A673 (cell line): ENCODE data around the gene PDE6B. TPM values are rescaled to one million over a fixed set of nuclear protein-coding genes. Genes with fewer than 3 reads are reported as not detected.

Experiments
- BruUV-seq: library from RNA; stranded (reverse); fragments of 400-500 nt; replicated peaks from 2 replicates; lab custom pipeline; 2021; lab: Mats Ljungman, UMichigan
- CTCF ChIA-PET: fragments of 300-600 bp; sonication (Branson Sonifier 250); formaldehyde crosslinking; loops from one replicate; lab custom pipeline; 2022; ENCODE audit warnings: antibody characterized with exemption; lab: Charles Lee
- POLR2A ChIA-PET: fragments of 300-600 bp; sonication (Branson Sonifier 250); formaldehyde crosslinking; loops from one replicate; lab custom pipeline; 2022; ENCODE audit warnings: antibody characterized with exemption; ENCODE audit not compliant: low non-redundant PET; lab: Charles Lee
- DNase-seq: peaks from one replicate; pipeline ENCODE4 v3.0.0-alpha.2; 2015; ENCODE audit warnings: low spot score
- H3K27ac ChIP-seq: fragments of 200-600 bp; sonication (generic); 2 replicates; pipeline ENCODE4 v1.5.1; 2016; ENCODE audit warnings: mixed run types, low read depth, mild to moderate bottlenecking, mixed read lengths, antibody characterized with exemption, low read length; ENCODE audit not compliant: poor library complexity, severe bottlenecking
- H3K27me3 ChIP-seq: fragments of 200-600 bp; sonication (generic); replicated peaks from 2 replicates; pipeline ENCODE4 v1.6.1; 2017; ENCODE audit warnings: mixed run types, low read depth, mild to moderate bottlenecking, mixed read lengths, antibody characterized with exemption, low read length; ENCODE audit not compliant: insufficient read depth, poor library complexity
- H3K36me3 ChIP-seq: fragments of 200-600 bp; sonication (generic); 2 replicates; pipeline ENCODE4 v1.6.1; 2016; ENCODE audit warnings: mixed run types, mild to moderate bottlenecking, mixed read lengths, antibody characterized with exemption, low read length; ENCODE audit not compliant: insufficient read depth, poor library complexity, severe bottlenecking
- H3K4me1 ChIP-seq: fragments of 200-600 bp; sonication (generic); 2 replicates; pipeline ENCODE4 v1.6.1; 2017; ENCODE audit warnings: mixed run types, mild to moderate bottlenecking, mixed read lengths, antibody characterized with exemption, low read length; ENCODE audit not compliant: insufficient read depth, poor library complexity, severe bottlenecking
- H3K4me3 ChIP-seq: fragments of 200-600 bp; sonication (generic); 2 replicates; pipeline ENCODE4 v1.5.1; 2016; ENCODE audit warnings: low read depth, mixed run types, mild to moderate bottlenecking, mixed read lengths, low read length; ENCODE audit not compliant: poor library complexity, severe bottlenecking
- H3K9me3 ChIP-seq: fragments of 200-600 bp; sonication (generic); 2 replicates; pipeline ENCODE4 v1.6.1; 2016; ENCODE audit warnings: mixed run types, low read depth, mild to moderate bottlenecking, mixed read lengths, antibody characterized with exemption, low read length; ENCODE audit not compliant: poor library complexity, severe bottlenecking
- EZH2 ChIP-seq: fragments of 200-600 bp; sonication (generic); IDR thresholded peaks from 2 replicates; pipeline ENCODE4 v1.6.1; 2017; ENCODE audit warnings: borderline replicate concordance, low read depth, mild to moderate bottlenecking, mixed read lengths, antibody characterized with exemption, low read length; ENCODE audit not compliant: poor library complexity, severe bottlenecking
- intact Hi-C: fragments of 100-400 bp; cut with micrococcal nuclease; formaldehyde crosslinking; loops from one replicate; pipeline ENCODE4 v1.10.0; 2022; ENCODE audit not compliant: unreplicated experiment
- total RNA-seq: library from RNA; stranded (reverse); gene quantifications from 2 replicates; pipeline ENCODE4 v1.2.3, GENCODE V29; 2021
- TF ChIP-seq, protein P1 (sequence below): fragments of 300-800, 200-600 bp; sonication (generic); conservative IDR thresholded peaks from 2 replicates; pipeline ENCODE4 v1.5.1; 2017; ENCODE audit warnings: low read depth, mild to moderate bottlenecking, antibody characterized with exemption, low read length, moderate library complexity, mixed read lengths

The PDE6B gene
- total RNA-seq, 1 experiment from 2014 or later = 10.4 TPM

DNA sequence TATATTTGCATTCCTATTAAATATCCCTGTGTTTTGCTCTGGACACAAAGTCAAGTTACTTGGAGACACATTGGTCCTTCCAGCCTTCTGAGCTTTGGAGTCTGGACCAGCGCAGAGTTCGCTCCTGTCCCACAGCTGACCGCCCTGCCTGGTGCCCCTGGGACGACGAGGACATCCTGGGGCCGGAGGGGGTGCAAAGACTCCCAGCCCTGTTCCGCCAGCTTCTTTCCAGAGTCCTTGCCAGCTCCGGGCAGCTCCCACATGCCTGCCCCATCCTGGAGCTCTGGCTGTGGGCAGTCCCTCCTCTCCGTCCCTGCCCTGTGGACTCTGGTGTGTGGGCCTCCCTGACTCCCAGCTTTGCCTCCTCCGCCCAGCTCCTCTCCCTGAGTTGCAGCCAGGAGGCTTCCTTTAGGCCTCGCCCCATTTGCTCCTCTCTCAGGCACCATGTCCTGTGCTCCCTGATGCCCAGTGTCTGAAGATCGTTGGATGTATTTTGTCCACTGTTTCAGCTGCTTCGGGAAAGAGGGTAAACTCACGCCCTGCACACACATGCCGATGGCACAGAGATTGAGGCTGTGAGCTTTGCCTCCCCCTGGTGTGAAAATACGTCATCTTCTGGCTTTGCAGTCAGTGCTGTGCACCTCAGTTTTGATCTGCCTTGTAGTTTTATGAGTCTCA is 75.4 kb downstream of the PDE6B start:
- Histone ChIP-seq H3K4me1 (peaks cover 8% of the 10 kb centered on the region), H3K27ac (no peak overlapping the region), H3K36me3 (no peaks in the 10 kb centered on the region), H3K4me3 (no peak overlapping the region), H3K9me3 (no peaks in the 10 kb centered on the region), H3K27me3 (no peaks in the 10 kb centered on the region)
- ChIA-PET POLR2A (no interaction called here), CTCF (interaction anchor here (1.2 kb wide), 1 partner anchor 17 kb away, joined by 3 read pairs; no protein-coding TSS in a partner anchor)
- no peak for DNase-seq
- BruUV-seq = no TSS peak
- intact Hi-C loops = no loop called here
- no peak for TF ChIP-seq EZH2
- TF ChIP-seq, protein P1, sequence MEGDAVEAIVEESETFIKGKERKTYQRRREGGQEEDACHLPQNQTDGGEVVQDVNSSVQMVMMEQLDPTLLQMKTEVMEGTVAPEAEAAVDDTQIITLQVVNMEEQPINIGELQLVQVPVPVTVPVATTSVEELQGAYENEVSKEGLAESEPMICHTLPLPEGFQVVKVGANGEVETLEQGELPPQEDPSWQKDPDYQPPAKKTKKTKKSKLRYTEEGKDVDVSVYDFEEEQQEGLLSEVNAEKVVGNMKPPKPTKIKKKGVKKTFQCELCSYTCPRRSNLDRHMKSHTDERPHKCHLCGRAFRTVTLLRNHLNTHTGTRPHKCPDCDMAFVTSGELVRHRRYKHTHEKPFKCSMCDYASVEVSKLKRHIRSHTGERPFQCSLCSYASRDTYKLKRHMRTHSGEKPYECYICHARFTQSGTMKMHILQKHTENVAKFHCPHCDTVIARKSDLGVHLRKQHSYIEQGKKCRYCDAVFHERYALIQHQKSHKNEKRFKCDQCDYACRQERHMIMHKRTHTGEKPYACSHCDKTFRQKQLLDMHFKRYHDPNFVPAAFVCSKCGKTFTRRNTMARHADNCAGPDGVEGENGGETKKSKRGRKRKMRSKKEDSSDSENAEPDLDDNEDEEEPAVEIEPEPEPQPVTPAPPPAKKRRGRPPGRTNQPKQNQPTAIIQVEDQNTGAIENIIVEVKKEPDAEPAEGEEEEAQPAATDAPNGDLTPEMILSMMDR = peak; percentile 24; the same call in 1 of the 2 replicates

DNA sequence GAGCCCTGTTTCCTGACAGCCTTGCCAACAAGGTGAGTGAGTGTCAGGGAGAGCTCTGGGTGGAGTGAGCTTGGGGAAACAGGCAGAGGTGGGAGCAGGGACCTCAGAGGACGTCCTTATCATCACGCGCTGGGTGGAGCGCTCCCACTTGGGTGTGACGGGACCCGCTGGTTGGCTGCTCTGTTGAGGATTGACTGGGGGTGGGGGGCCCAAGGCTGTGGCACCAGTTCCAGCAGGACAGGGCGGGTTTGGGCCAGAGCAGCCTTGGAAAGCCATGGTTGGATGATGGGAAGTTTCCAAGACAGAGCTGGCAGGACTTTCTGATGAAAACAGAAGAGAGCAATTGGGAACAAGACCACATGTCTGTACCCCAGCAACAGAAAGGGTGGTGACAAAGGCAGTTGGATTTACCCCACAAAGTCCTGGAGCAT is 77.3 kb downstream of the PDE6B start:
- DNase-seq = no peak
- BruUV-seq = no TSS peak
- TF ChIP-seq, protein P1 = no peak
- no peak for TF ChIP-seq EZH2
- Histone ChIP-seq H3K27me3 (no peaks in the 10 kb centered on the region), H3K4me1 (peaks cover 8% of the 10 kb centered on the region), H3K36me3 (no peaks in the 10 kb centered on the region), H3K9me3 (no peaks in the 10 kb centered on the region), H3K27ac (no peak overlapping the region), H3K4me3 (no peak overlapping the region)
- POLR2A ChIA-PET = no interaction called here
- CTCF ChIA-PET = no interaction called here
- intact Hi-C loops = no loop called here

DNA sequence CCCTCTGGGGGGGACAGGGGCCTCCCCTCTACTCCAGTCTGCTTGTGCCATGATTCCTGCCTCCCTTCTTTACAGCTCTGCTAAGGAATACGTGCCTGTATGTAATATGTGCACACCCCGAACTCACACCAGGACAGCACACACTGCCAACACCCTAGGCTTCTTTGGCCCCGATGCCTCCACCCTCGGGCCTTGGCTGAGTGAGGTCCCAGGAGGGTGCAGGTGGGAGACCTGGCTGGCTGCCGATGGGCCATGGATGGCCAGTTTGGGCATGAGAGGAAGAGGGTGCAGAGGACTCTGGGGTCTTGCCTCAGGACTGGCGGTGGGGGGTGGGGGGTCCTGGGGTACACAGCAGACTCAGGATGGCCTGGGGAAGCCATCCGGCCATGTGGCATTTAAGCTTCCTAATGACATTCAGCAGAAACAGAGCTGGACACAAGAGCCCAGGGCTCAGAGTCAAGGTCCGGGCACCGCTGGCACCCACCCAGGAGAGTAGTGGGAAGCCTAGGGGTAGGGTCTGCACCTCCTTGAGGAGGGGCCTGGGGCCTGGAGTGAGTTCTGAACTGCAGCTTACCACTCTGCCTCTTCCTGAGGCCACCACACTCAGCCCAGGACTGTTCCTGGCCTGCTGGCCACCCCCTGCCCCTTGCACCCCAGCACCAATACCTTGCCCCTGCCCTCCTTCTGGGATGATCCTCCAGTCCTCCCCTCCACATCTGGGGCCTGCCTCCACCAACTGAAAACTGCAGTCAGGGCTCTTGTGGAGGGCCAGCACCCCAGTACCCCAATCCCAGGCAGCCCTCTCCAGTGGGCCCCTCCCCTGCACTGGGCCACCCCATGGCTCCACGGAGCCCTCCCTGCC is 78.2 kb downstream of the PDE6B start:
- intact Hi-C loops = no loop called here
- POLR2A ChIA-PET = no interaction called here
- Histone ChIP-seq H3K4me1 (peaks cover 8% of the 10 kb centered on the region), H3K4me3 (no peak overlapping the region), H3K9me3 (no peaks in the 10 kb centered on the region), H3K27me3 (no peaks in the 10 kb centered on the region), H3K36me3 (peaks cover 2% of the 10 kb centered on the region), H3K27ac (no peak overlapping the region)
- CTCF ChIA-PET = no interaction called here
- no TSS peak for BruUV-seq
- no peak for DNase-seq
- TF ChIP-seq, protein P1 = no peak
- no peak for TF ChIP-seq EZH2
